ENCODE data around the gene SYT17.

Gene SYT17

GRCh38 chr16:19295393-19295792, 127.4 kb downstream of the SYT17 start:
- no peak for DNase-seq

GRCh38 chr16:19297454-19297853, 129.4 kb downstream of the SYT17 start:
- no peak for DNase-seq

GRCh38 chr16:19299565-19299964, 131.5 kb downstream of the SYT17 start:
- DNase-seq: no peak

GRCh38 chr16:19301931-19302330, 133.9 kb downstream of the SYT17 start:
- no peak for DNase-seq

- DNase-seq: peak in 2 of 56 donors; percentile 0 to 7
Observed at GRCh38 chr16:19304750-19305149, 136.7 kb downstream of the SYT17 start.

- no peak for DNase-seq
Observed at GRCh38 chr16:19305443-19305842, 137.4 kb downstream of the SYT17 start.

- DNase-seq: no peak
Observed at GRCh38 chr16:19307587-19308241, 139.7 kb downstream of the SYT17 start.

- DNase-seq: no peak
Observed at GRCh38 chr16:19308392-19308791, 140.4 kb downstream of the SYT17 start.

GRCh38 chr16:19309178-19309577, 141.1 kb downstream of the SYT17 start:
- no peak for DNase-seq

GRCh38 chr16:19314718-19315425, 146.8 kb downstream of the SYT17 start:
- no peak for DNase-seq

GRCh38 chr16:19315889-19316433, 147.9 kb downstream of the SYT17 start:
- no peak for DNase-seq

GRCh38 chr16:19316846-19317245, 148.8 kb downstream of the SYT17 start:
- no peak for DNase-seq
